SH-SY5Y (cell line): ENCODE data around the gene KCTD1.

ENCODE experiments used
- GATA2 ChIP-seq: IDR thresholded peaks from 2 replicates; pipeline ENCODE4 v1.6.1; 2011; ENCODE audit warnings: mild to moderate bottlenecking, low read depth, low read length
- GATA3 ChIP-seq: IDR thresholded peaks from 2 replicates; pipeline ENCODE4 v1.6.1; 2011; ENCODE audit warnings: low read depth, mild to moderate bottlenecking, low read length, moderate library complexity

DNA sequence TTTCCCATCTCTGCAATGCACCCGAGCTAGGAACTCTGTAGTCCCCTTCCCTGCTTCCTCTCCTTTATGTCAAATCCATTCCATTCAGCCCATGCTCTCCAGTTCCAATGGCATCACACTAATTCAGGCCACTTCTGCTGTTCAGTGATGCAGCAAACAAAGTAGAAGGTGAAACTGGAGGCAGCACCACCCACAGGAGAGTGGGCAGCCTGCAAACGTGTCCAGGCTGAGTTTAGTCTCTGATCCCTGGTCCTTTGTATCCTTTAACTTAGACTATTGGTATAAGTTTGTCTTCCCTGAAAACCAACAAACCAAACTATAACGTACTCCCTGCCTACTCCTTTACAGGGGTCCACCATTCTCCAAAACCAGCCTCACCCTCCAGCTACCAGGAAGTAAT is 14.7 kb upstream of the KCTD1 start:
- no peak for TF ChIP-seq GATA3
- no peak for TF ChIP-seq GATA2
